Mucosa of descending colon (tissue), 3 donors: ENCODE measurements around the gene NMNAT3. TPM values are rescaled to one million over a fixed set of nuclear protein-coding genes. Genes with fewer than 3 reads are reported as not detected.

Experiments
- ATAC-seq: fragments of 200-7000 bp; cut with Tn5 transposase; one replicate; pipeline ENCODE4 v1.9.1; 2020; ENCODE audit warnings: mild to moderate bottlenecking, moderate library complexity
- DNase-seq, 3 donors: peaks; one replicate each; pipeline ENCODE4 v3.0.0-alpha.2; 2020
- H3K36me3 ChIP-seq: fragments of 200-600 bp; one replicate; pipeline ENCODE4 v1.8.0; 2021; ENCODE audit warnings: low read depth, mild to moderate bottlenecking
- H3K4me1 ChIP-seq: fragments of 200-600 bp; one replicate; pipeline ENCODE4 v1.8.0; 2021; ENCODE audit warnings: low read depth, mild to moderate bottlenecking
- H3K4me3 ChIP-seq: fragments of 200-600 bp; one replicate; pipeline ENCODE4 v1.8.0; 2021; ENCODE audit warnings: mild to moderate bottlenecking
- H3K9me3 ChIP-seq: fragments of 200-600 bp; one replicate; pipeline ENCODE4 v1.8.0; 2021; ENCODE audit warnings: mild to moderate bottlenecking
- CTCF ChIP-seq: fragments of 200-600 bp; IDR thresholded peaks from one replicate; pipeline ENCODE4 v1.8.0; 2022; ENCODE audit warnings: antibody characterized with exemption, mild to moderate bottlenecking
- intact Hi-C, 2 donors: fragments of 100-400 bp; cut with DNase I in 1 of 2; cut with micrococcal nuclease in 1 of 2; formaldehyde crosslinking; loops; one replicate each; pipeline versions ENCODE4 v1.11.0 to v1.11.1; 2022; cut with DNase I, micrococcal nuclease
- total RNA-seq, 3 donors: library from RNA; stranded (reverse); fragmentation: NEBNext Ultra II Directional in 2 of 3; extraction: Animal tissue kit (Norgen Biotek cat#: 25700) in 2 of 3; gene quantifications; one replicate each; pipeline versions ENCODE4 v1.2.1 to v1.2.4, GENCODE V29; 2021 to 2023
- donor health status: DM: no; HTN: no; CAD: no; lungs with moderate emphysema.
- donor health status: DM: no; HTN: no; CAD: no.
- donor health status: DM: no; HTN: yes; CAD: no.

NMNAT3 gene
- total RNA-seq, 3 donors from 2014 or later, result 7.9 to 11.9 (median 10.7) TPM

DNA sequence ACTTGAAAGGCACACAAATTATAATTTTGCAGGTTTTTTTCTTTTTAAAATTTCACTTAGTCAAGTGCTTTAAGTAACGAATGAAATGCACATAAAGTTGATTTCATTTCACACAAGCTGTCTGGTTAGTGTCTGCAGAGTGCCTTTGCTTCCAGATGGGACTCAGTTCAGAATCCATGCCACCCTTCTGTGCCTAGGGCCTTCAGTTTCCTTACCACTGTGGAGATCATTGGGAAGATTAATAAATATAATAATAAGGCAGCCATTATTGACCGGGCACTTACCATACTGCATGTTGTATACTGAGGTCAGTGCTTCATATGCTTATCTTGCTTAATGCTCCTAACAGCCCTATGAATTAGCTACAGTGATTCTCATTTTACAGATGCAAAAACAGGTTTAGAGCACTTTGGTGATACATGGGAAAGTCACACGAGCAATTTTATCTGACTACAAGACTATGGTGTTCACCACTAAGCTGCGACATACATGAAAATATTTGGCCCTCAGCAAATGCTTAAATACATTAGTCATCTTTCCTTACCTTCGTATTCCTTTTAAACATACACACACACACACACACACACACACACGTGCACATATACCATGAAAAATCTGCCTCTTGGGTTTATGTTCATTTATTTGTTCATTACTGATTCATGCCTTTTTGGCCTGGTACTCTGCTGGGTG lies 3.1 kb downstream of the NMNAT3 start:
- H3K36me3 ChIP-seq, result no peaks in the 10 kb centered on the region
- no peaks in the 10 kb centered on the region for H3K9me3 ChIP-seq
- intact Hi-C loops, result no loop called here
- no peak overlapping the region for H3K4me3 ChIP-seq
- ATAC-seq (no peak), DNase-seq (no peak)
- peaks cover 6% of the 10 kb centered on the region for H3K4me1 ChIP-seq
- no peak for TF ChIP-seq CTCF

- H3K4me1 ChIP-seq, result peaks cover 6% of the 10 kb centered on the region
- H3K36me3 ChIP-seq, result no peaks in the 10 kb centered on the region
- TF ChIP-seq CTCF, result no peak
- no peaks in the 10 kb centered on the region for H3K9me3 ChIP-seq
- ATAC-seq (no peak), DNase-seq (no peak)
- intact Hi-C loops, result no loop called here
- H3K4me3 ChIP-seq, result no peak overlapping the region
Observed at GRCh38 chr3:139672884-139673283, 4.9 kb downstream of the NMNAT3 start.

- no peak for ATAC-seq
- Histone ChIP-seq H3K4me1 (peaks cover 4% of the 10 kb centered on the region), H3K9me3 (no peaks in the 10 kb centered on the region), H3K36me3 (no peaks in the 10 kb centered on the region), H3K4me3 (no peak overlapping the region)
- no peak for TF ChIP-seq CTCF
- DNase-seq, result no peak
- intact Hi-C loops, result no loop called here
Observed at GRCh38 chr3:139671863-139672646, 5.7 kb downstream of the NMNAT3 start.

DNA sequence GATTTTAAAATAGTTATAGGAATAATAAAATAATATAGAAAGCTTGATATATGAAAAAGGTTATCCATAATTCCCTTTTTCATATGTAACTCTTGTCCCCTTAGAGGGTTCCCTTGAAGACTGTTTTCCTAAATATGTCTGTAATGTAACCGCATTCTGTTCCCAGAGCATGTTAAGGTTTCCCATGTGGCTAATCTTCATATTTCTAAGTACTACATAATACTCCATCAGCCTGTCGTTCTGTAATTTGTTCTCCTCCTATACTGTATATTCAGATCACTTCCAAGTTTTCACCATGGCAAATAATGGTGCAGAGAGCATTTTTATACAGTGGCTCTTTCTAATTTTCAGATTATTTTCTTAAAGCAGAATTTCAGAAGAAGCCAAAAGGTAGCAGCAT lies 6.7 kb downstream of the NMNAT3 start:
- TF ChIP-seq CTCF, result no peak
- H3K36me3 ChIP-seq, result no peaks in the 10 kb centered on the region
- no peaks in the 10 kb centered on the region for H3K9me3 ChIP-seq
- intact Hi-C loops, result no loop called here
- no peaks in the 10 kb centered on the region for H3K4me1 ChIP-seq
- no peak for DNase-seq
- ATAC-seq, result no peak
- H3K4me3 ChIP-seq, result no peak overlapping the region

- Histone ChIP-seq H3K36me3 (no peaks in the 10 kb centered on the region), H3K4me1 (no peaks in the 10 kb centered on the region), H3K4me3 (no peak overlapping the region), H3K9me3 (no peaks in the 10 kb centered on the region)
- ATAC-seq, result no peak
- TF ChIP-seq CTCF, result no peak
- no peak for DNase-seq
- intact Hi-C loops, result no loop called here
Observed at GRCh38 chr3:139670196-139670595, 7.6 kb downstream of the NMNAT3 start.
